ENCODE measurements around the gene GADD45GIP1. TPM values are rescaled to one million over a fixed set of nuclear protein-coding genes. Genes with fewer than 3 reads are reported as not detected.
A peak's percentile ranks its signal among the peaks of the same experiment; 100 is the strongest.

GADD45GIP1 gene
- total RNA-seq, 1 donor, result 15.2 TPM

GRCh38 chr19:12995596-12996405 lies 38.8 kb upstream of the GADD45GIP1 start:
- Histone ChIP-seq H3K27ac (ENCODE audit: low read depth, low read length) (peak overlapping the region; percentile 75), H3K27me3 (ENCODE audit: insufficient read depth, low read length) (no peaks in the 10 kb centered on the region), H3K79me2 (ENCODE audit: insufficient read depth, low read length) (peaks cover 49% of the 10 kb centered on the region), H3K4me2 (ENCODE audit: insufficient read depth, low read length) (peak overlapping the region; percentile 92), H2AFZ (ENCODE audit: low read length) (peak overlapping the region; percentile 59), H4K20me1 (ENCODE audit: insufficient read depth, low read length) (peaks cover 21% of the 10 kb centered on the region), H3K4me1 (ENCODE audit: insufficient read depth, low read length) (peaks cover 14% of the 10 kb centered on the region), H3K9me3 (ENCODE audit: low read depth, low read length) (no peaks in the 10 kb centered on the region), H3K36me3 (ENCODE audit: insufficient read depth, low read length) (peaks cover 6% of the 10 kb centered on the region), H3K4me3 (ENCODE audit: insufficient read depth, low read length) (peak overlapping the region; percentile 92)
- TF ChIP-seq CTCF (IDR thresholded peaks at IDR 0.05; ENCODE audit: extremely low read depth, low read depth, low read length), result no peak
- DNase-seq (ENCODE audit: insufficient read length, low spot score, missing footprints), result peak; percentile 97

- peak; percentile 98 for DNase-seq (ENCODE audit: insufficient read length, low spot score, missing footprints)
- no peaks in the 10 kb centered on the region for H3K27me3 ChIP-seq (ENCODE audit: insufficient read depth, low read length)
- H3K4me3 ChIP-seq (ENCODE audit: insufficient read depth, low read length), result peak within 1 kb of the TSS; percentile 92
- H3K27ac ChIP-seq (ENCODE audit: low read depth, low read length), result peak within 1 kb of the TSS; percentile 75
- peaks cover 6% of the 10 kb centered on the region for H3K36me3 ChIP-seq (ENCODE audit: insufficient read depth, low read length)
- H2AFZ ChIP-seq (ENCODE audit: low read length), result peak within 1 kb of the TSS; percentile 96
- TF ChIP-seq CTCF (IDR thresholded peaks at IDR 0.05; ENCODE audit: extremely low read depth, low read depth, low read length), result no peak
- peaks cover 40% of the 10 kb centered on the region for H3K79me2 ChIP-seq (ENCODE audit: insufficient read depth, low read length)
- peaks cover 18% of the 10 kb centered on the region for H4K20me1 ChIP-seq (ENCODE audit: insufficient read depth, low read length)
- no peaks in the 10 kb centered on the region for H3K9me3 ChIP-seq (ENCODE audit: low read depth, low read length)
- H3K4me1 ChIP-seq (ENCODE audit: insufficient read depth, low read length), result peaks cover 14% of the 10 kb centered on the region
- peak within 1 kb of the TSS; percentile 96 for H3K4me2 ChIP-seq (ENCODE audit: insufficient read depth, low read length)
Observed at GRCh38 chr19:12994701-12995595, 37.9 kb upstream of the GADD45GIP1 start, which contains the start of gene NFIX. TSS of gene NFIX (plus strand) at chr19:12995475. CDS start at chr19:12995838, 363 bp downstream.

- Histone ChIP-seq H3K79me2 (ENCODE audit: insufficient read depth, low read length) (peaks cover 27% of the 10 kb centered on the region), H3K4me2 (ENCODE audit: insufficient read depth, low read length) (no peak overlapping the region), H3K4me3 (ENCODE audit: insufficient read depth, low read length) (no peak overlapping the region), H3K36me3 (ENCODE audit: insufficient read depth, low read length) (peaks cover 2% of the 10 kb centered on the region), H3K27ac (ENCODE audit: low read depth, low read length) (no peak overlapping the region), H3K27me3 (ENCODE audit: insufficient read depth, low read length) (no peaks in the 10 kb centered on the region), H4K20me1 (ENCODE audit: insufficient read depth, low read length) (peaks cover 15% of the 10 kb centered on the region), H3K4me1 (ENCODE audit: insufficient read depth, low read length) (peaks cover 14% of the 10 kb centered on the region), H2AFZ (ENCODE audit: low read length) (no peak overlapping the region), H3K9me3 (ENCODE audit: low read depth, low read length) (no peaks in the 10 kb centered on the region)
- no peak for TF ChIP-seq CTCF (IDR thresholded peaks at IDR 0.05; ENCODE audit: extremely low read depth, low read depth, low read length)
- DNase-seq (ENCODE audit: insufficient read length, low spot score, missing footprints), result peak; percentile 60
Observed at GRCh38 chr19:12993562-12993961, 36.5 kb upstream of the GADD45GIP1 start.

Measured in osteoblast (primary cell).